GM12892 (cell line): ENCODE measurements around the gene ABCF2.

Experiments used
- POLR2A ChIP-seq: IDR thresholded peaks from 2 replicates; pipeline ENCODE4 v1.6.1; 2011; ENCODE audit warnings: low read depth, low read length, control low read depth
- POLR2AphosphoS5 ChIP-seq: IDR thresholded peaks from 2 replicates; pipeline ENCODE4 v1.6.1; 2011; ENCODE audit warnings: low read depth, low read length, control low read depth
- TAF1 ChIP-seq: IDR thresholded peaks from 2 replicates; pipeline ENCODE4 v1.6.1; 2011; ENCODE audit warnings: low read depth, mild to moderate bottlenecking, control low read depth, low read length, borderline replicate concordance

DNA sequence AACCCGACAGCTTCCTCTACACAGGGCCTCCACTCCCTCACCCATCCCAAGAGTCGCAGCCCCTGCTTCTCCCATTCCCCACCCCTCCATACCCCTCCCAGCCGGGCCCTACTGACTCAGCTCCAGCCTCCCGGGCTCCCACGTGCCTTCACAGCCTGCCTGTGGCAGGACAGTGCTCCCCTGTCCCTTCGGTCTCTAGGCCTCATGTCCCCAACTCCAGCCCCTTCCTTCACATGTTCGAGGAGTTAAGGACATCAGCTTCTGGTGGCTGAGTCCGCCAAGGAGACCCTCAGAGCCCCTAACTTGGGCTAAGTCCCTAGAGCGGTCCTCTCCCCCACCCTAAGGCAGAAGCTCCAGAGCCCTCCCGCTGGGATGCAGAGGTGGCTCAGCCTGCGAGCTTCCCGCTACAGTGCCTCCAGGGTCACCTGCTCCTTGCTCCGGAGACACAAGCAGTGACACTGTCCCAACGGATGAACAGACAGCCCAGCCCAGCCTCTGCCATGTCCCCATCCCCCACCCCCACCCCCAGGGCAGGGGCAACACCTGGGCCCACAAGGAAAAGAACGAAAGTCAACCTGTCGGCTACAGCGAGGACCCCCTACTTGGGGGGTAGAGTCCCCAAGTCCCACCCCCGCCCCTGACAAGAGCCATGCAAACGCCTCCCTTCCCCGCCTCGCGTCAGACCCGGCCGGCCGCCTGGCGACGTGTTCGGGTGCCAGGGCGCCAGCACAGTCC lies 20.8 kb upstream of the ABCF2 start:
- TF ChIP-seq POLR2A (no peak), TAF1 (no peak), POLR2AphosphoS5 (no peak)
